SIG-M5 treated with dmso at 0.1 percent for 504 hours (cell line): ENCODE data around the gene MESP1.

Source experiments
- DNase-seq: peaks from one replicate; lab custom pipeline; 2025; ENCODE audit not compliant: unreplicated experiment; lab: John Stamatoyannopoulos, UW

MESP1 gene

GRCh38 chr15:89732451-89733172 is 18.4 kb downstream of the MESP1 start:
- no peak for DNase-seq

- no peak for DNase-seq
Measured at GRCh38 chr15:89731275-89731674, 19.8 kb downstream of the MESP1 start.

GRCh38 chr15:89728254-89728653 is 22.8 kb downstream of the MESP1 start:
- DNase-seq: no peak

GRCh38 chr15:89725064-89725463 is 26.0 kb downstream of the MESP1 start:
- no peak for DNase-seq

- no peak for DNase-seq
Measured at GRCh38 chr15:89724621-89725020, 26.4 kb downstream of the MESP1 start.

GRCh38 chr15:89723031-89723430 is 28.0 kb downstream of the MESP1 start:
- DNase-seq: no peak

GRCh38 chr15:89714775-89715174 is 36.3 kb downstream of the MESP1 start:
- no peak for DNase-seq

GRCh38 chr15:89707577-89707976 is 43.5 kb downstream of the MESP1 start:
- DNase-seq: no peak

- DNase-seq: no peak
Measured at GRCh38 chr15:89704411-89704810, 46.6 kb downstream of the MESP1 start.
